ENCODE data around the gene TIMM50.
A peak's percentile ranks its signal among the peaks of the same experiment; 100 is the strongest.

The TIMM50 gene

DNA sequence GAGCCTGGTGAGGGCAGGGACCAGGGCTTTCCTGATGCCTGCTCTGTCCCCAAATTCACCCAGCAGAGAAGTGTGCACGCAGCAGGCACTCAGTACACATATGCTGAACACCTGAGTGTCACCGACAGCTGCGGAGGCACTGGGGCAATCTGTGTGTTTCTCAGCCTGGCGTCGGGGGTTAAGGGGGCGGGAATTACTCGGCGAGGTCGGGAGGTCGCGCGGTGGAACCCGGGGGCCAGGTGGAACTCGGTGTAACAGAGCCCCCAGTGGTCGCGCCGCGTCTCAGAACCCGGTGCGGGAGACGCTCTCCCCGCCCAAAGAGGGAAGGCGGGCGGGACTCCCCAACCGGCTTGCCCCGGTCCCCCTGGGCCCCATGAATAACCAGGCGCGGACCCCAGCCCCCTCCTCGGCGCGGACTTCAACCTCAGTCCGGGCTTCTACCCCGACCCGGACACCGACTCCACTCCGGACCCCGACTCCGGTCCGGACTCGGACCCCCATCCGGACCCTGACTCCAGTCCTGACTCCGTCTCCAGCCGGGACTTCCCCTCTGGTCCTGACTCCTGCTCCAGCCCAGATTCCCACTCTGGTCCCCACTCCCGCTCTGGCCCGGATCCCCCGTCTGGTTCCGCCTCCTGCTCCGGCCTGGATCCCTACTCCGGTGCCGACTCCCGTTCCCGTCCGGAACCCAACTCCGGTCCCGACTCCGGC, 34.4 kb downstream of the TIMM50 start, which contains the start of gene SELENOV:
Gene SELENOV (plus strand): TSS at position 300 of the 711 bp plus-strand sequence. CDS start 74 bp downstream, at position 374.
- Histone ChIP-seq H3K4me1 (ENCODE audit: control insufficient read depth in 1 of 2, insufficient read depth in 2 of 2, low read length in 2 of 2) (peaks cover 0 to 8% of the 10 kb centered on the region in 2 donors), H3K27ac (ENCODE audit: low read depth, low read length) (no peak within 1 kb of the TSS), H3K36me3 (ENCODE audit: control insufficient read depth in 1 of 2, insufficient read depth in 2 of 2, low read length in 2 of 2) (no peaks in the 10 kb centered on the region), H3K27me3 (ENCODE audit: control insufficient read depth in 1 of 2, insufficient read depth in 2 of 2, low read length in 2 of 2) (peaks cover 33 to 44% of the 10 kb centered on the region in 2 donors), H3K9ac (ENCODE audit: low read depth in 1 of 2, low read length in 2 of 2) (no peak within 1 kb of the TSS), H3K9me3 (ENCODE audit: control insufficient read depth in 1 of 2, low read length in 2 of 2) (no peaks in the 10 kb centered on the region), H3K4me3 (ENCODE audit: low read depth in 1 of 2, low read length in 2 of 2) (peak within 1 kb of the TSS; percentile 15 to 28)

DNA sequence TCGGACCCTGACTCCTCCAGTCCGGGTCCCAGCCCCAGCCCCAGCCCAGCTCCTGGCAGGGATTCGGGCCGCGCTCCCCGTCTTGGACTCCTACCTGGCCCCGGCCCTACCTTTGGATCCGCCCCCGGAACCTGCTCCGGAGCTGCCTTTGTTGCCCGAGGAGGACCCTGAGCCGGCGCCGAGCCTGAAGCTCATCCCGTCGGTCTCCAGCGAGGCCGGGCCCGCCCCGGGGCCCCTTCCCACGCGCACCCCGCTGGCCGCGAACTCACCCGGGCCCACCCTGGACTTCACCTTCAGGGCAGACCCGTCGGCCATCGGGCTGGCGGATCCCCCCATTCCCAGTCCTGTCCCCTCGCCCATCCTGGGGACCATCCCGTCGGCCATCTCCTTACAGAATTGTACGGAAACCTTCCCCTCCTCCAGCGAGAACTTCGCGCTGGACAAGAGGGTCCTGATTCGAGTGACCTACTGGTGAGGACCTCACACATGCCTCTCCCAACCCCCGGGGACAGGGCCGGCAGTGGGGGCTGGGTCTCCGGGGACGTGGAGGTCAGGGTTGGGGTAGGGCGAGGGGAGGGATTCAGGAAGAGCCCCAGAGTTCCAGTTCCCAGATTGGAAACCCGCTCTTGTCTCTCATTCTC, 35.0 kb downstream of the TIMM50 start:
- Histone ChIP-seq H3K4me1 (ENCODE audit: control insufficient read depth in 1 of 2, insufficient read depth in 2 of 2, low read length in 2 of 2) (peaks cover 0 to 8% of the 10 kb centered on the region in 2 donors), H3K9ac (ENCODE audit: low read depth in 1 of 2, low read length in 2 of 2) (no peak overlapping the region), H3K27me3 (ENCODE audit: control insufficient read depth in 1 of 2, insufficient read depth in 2 of 2, low read length in 2 of 2) (peaks cover 33 to 44% of the 10 kb centered on the region in 2 donors), H3K9me3 (ENCODE audit: control insufficient read depth in 1 of 2, low read length in 2 of 2) (no peaks in the 10 kb centered on the region), H3K36me3 (ENCODE audit: control insufficient read depth in 1 of 2, insufficient read depth in 2 of 2, low read length in 2 of 2) (no peaks in the 10 kb centered on the region), H3K4me3 (ENCODE audit: low read depth in 1 of 2, low read length in 2 of 2) (peak overlapping the region; percentile 15 to 28), H3K27ac (ENCODE audit: low read depth, low read length) (no peak overlapping the region)

DNA sequence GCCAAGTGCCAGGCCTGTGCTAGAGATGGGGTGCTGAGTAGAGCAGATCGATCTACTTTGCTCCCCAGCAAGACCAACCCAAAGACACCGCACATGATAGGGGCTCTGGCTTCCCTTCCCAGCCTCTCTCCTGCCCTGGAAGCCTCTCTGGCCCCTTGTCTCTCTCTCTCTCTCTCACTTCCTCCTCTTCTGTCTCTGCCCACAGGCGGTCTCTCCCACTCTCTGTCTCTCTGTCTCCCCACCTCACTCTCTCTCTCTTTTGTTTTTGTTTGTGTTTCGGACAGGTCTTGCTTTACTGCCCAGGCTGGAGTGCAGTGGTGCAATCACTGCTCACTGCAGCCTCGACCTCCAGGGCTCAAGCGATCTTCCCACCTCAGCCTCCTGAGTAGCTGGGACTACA, 35.6 kb downstream of the TIMM50 start:
- H3K4me3 ChIP-seq (ENCODE audit: low read depth in 1 of 2, low read length in 2 of 2): no peak overlapping the region
- no peak overlapping the region for H3K27ac ChIP-seq (ENCODE audit: low read depth, low read length)
- H3K27me3 ChIP-seq (ENCODE audit: control insufficient read depth in 1 of 2, insufficient read depth in 2 of 2, low read length in 2 of 2): peaks cover 33 to 44% of the 10 kb centered on the region in 2 donors
- peaks cover 0 to 8% of the 10 kb centered on the region in 2 donors for H3K4me1 ChIP-seq (ENCODE audit: control insufficient read depth in 1 of 2, insufficient read depth in 2 of 2, low read length in 2 of 2)
- H3K36me3 ChIP-seq (ENCODE audit: control insufficient read depth in 1 of 2, insufficient read depth in 2 of 2, low read length in 2 of 2): no peaks in the 10 kb centered on the region
- no peaks in the 10 kb centered on the region for H3K9me3 ChIP-seq (ENCODE audit: control insufficient read depth in 1 of 2, low read length in 2 of 2)
- no peak overlapping the region for H3K9ac ChIP-seq (ENCODE audit: low read depth in 1 of 2, low read length in 2 of 2)

DNA sequence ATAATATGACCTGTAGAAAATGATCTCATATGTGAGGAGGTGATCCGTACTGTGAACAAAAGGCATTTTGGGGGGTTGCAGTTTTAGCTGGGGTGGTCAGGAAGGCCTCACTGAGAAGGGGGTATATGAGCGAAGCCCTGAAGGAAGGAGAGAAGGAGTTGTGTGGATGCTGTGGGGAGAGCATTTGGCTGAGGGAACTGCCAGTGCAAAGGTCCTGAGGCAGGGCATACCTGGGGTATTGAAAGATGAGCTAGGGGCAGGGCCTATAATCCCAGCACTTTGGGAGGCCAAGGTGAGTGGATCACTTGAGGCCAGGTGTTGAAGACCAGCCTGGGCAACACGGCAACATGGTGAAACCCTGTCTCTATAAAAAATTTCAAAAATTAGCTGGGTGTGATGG, 36.8 kb downstream of the TIMM50 start:
- Histone ChIP-seq H3K9ac (ENCODE audit: low read depth in 1 of 2, low read length in 2 of 2) (no peak overlapping the region), H3K27ac (ENCODE audit: low read depth, low read length) (no peak overlapping the region)

DNA sequence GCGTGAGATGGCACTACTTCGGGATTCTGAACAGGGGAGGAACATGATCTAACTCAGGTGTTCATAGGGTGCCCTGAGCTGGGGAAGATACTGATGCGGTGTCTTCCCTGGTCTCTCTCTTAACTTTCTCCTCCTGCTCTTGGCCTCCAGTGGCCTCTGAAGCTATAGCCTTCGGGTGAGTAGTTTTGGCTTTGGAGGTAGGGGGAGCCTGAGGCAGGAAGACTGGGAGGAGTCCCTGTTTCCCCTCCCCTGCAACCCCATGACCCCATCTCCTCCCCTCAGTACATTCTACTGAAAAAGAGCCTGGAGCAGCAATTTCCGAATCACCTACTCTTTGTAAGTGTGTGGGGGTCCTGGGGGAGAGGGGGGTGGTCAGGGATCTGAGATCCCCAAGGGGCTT, 37.8 kb downstream of the TIMM50 start:
- Histone ChIP-seq H3K27ac (ENCODE audit: low read depth, low read length) (no peak overlapping the region), H3K36me3 (ENCODE audit: control insufficient read depth in 1 of 2, insufficient read depth in 2 of 2, low read length in 2 of 2) (no peaks in the 10 kb centered on the region), H3K27me3 (ENCODE audit: control insufficient read depth in 1 of 2, insufficient read depth in 2 of 2, low read length in 2 of 2) (peaks cover 33 to 39% of the 10 kb centered on the region in 2 donors), H3K4me3 (ENCODE audit: low read depth in 1 of 2, low read length in 2 of 2) (no peak overlapping the region), H3K9me3 (ENCODE audit: control insufficient read depth in 1 of 2, low read length in 2 of 2) (no peaks in the 10 kb centered on the region), H3K9ac (ENCODE audit: low read depth in 1 of 2, low read length in 2 of 2) (no peak overlapping the region), H3K4me1 (ENCODE audit: control insufficient read depth in 1 of 2, insufficient read depth in 2 of 2, low read length in 2 of 2) (peaks cover 0 to 8% of the 10 kb centered on the region in 2 donors)

More for the DNA sequence above, 36.8 kb downstream of the TIMM50 start:
- no peak overlapping the region for H3K4me3 ChIP-seq (ENCODE audit: low read depth in 1 of 2, low read length in 2 of 2)
- H3K27me3 ChIP-seq (ENCODE audit: control insufficient read depth in 1 of 2, insufficient read depth in 2 of 2, low read length in 2 of 2): peaks cover 33 to 44% of the 10 kb centered on the region in 2 donors
- no peaks in the 10 kb centered on the region for H3K9me3 ChIP-seq (ENCODE audit: control insufficient read depth in 1 of 2, low read length in 2 of 2)
- H3K36me3 ChIP-seq (ENCODE audit: control insufficient read depth in 1 of 2, insufficient read depth in 2 of 2, low read length in 2 of 2): no peaks in the 10 kb centered on the region
- peaks cover 0 to 8% of the 10 kb centered on the region in 2 donors for H3K4me1 ChIP-seq (ENCODE audit: control insufficient read depth in 1 of 2, insufficient read depth in 2 of 2, low read length in 2 of 2)

DNA sequence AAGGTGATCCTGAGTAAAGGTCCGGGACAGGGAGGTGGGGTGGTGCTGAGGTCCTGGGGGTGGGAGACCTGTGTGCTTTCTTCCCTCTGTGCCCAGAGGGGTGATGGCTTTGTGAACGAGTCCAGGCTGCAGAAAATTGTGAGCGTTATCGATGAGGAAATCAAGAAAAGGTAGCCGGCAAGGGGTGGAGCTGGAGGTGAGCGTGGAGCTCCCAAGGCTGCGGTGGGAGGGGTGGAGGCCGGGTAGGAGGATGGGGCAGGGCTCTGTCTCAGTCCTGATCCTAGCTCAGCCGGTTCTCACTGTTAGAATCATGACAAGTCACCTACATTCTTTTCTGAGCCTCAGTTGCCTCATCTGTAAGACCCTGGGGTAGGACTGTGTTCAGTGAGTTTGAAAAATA, 38.3 kb downstream of the TIMM50 start:
- Histone ChIP-seq H3K9ac (ENCODE audit: low read depth in 1 of 2, low read length in 2 of 2) (no peak overlapping the region), H3K4me1 (ENCODE audit: control insufficient read depth in 1 of 2, insufficient read depth in 2 of 2, low read length in 2 of 2) (peaks cover 0 to 8% of the 10 kb centered on the region in 2 donors), H3K36me3 (ENCODE audit: control insufficient read depth in 1 of 2, insufficient read depth in 2 of 2, low read length in 2 of 2) (no peaks in the 10 kb centered on the region), H3K27ac (ENCODE audit: low read depth, low read length) (no peak overlapping the region), H3K4me3 (ENCODE audit: low read depth in 1 of 2, low read length in 2 of 2) (no peak overlapping the region), H3K27me3 (ENCODE audit: control insufficient read depth in 1 of 2, insufficient read depth in 2 of 2, low read length in 2 of 2) (peaks cover 32 to 34% of the 10 kb centered on the region in 2 donors), H3K9me3 (ENCODE audit: control insufficient read depth in 1 of 2, low read length in 2 of 2) (no peaks in the 10 kb centered on the region)

DNA sequence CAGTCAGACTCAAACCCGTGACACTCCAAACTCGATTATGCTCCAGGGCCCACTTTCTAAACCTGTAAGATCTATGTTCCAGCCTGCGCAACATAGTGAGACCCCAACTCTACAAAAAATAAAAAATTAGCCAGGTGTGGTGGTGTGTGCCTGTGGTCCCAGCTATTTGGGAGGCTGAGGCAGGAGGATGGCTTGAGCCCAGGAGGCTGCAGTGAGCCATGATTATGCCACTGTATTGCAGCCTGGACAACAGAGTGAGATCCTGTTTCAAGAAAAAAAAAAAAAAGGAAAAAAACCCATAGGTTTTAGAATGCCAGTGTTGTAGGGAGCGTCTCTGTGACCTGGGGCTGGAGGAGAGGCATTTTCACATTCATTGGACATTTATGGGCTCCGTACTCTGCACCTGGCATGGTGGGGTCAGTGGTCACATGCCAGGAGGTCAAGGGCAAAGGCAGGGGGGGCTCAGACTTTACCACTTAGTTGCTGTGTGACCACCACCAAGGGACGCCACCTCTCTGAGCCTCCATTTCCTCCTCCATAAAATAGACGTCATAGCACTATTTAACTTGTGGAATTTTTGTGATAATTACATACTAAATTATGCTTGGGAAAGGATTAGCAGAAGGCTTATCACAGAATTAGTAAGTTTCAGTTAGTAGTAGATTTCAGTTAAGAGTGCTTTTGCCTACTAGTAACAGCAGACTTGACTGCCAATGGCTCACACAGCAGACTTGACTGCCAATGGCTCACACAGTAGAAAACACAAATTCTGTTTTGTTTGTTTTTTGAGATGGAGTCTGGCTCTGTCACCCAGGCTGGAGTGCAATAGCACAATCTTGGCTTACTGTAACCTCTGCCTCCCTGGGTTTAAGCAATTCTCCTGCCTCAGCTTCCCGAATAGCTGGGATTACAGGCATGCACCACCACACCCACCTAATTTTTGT, 40.2 kb downstream of the TIMM50 start:
- no peak overlapping the region for H3K9ac ChIP-seq (ENCODE audit: low read depth in 1 of 2, low read length in 2 of 2)
- peaks cover 13 to 15% of the 10 kb centered on the region in 2 donors for H3K27me3 ChIP-seq (ENCODE audit: control insufficient read depth in 1 of 2, insufficient read depth in 2 of 2, low read length in 2 of 2)
- H3K9me3 ChIP-seq (ENCODE audit: control insufficient read depth in 1 of 2, low read length in 2 of 2): no peaks in the 10 kb centered on the region
- H3K4me1 ChIP-seq (ENCODE audit: control insufficient read depth in 1 of 2, insufficient read depth in 2 of 2, low read length in 2 of 2): no peaks in the 10 kb centered on the region
- no peaks in the 10 kb centered on the region for H3K36me3 ChIP-seq (ENCODE audit: control insufficient read depth in 1 of 2, insufficient read depth in 2 of 2, low read length in 2 of 2)
- no peak overlapping the region for H3K27ac ChIP-seq (ENCODE audit: low read depth, low read length)
- no peak overlapping the region for H3K4me3 ChIP-seq (ENCODE audit: low read depth in 1 of 2, low read length in 2 of 2)

DNA sequence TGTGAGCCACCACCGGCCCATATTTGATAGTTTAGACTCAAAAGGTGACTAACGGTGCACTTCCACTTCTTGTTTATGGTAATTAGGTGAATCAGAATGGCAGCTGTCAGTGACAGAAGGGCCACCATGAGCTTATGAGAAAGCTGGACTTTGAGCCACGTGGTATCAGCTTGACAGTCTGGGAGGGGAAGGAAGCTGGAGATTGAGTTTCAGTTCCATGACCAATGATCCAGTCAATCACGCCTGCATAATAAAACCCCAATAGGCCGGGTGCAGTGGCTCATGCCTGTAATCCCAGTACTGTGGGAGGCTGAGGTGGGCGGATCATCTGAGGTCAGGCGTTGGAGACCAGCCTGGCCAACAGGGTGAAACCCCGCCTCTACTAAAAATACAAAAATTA, 43.9 kb downstream of the TIMM50 start:
- no peaks in the 10 kb centered on the region for H3K4me1 ChIP-seq (ENCODE audit: control insufficient read depth in 1 of 2, insufficient read depth in 2 of 2, low read length in 2 of 2)
- no peak overlapping the region for H3K9ac ChIP-seq (ENCODE audit: low read depth in 1 of 2, low read length in 2 of 2)
- H3K36me3 ChIP-seq (ENCODE audit: control insufficient read depth in 1 of 2, insufficient read depth in 2 of 2, low read length in 2 of 2): no peaks in the 10 kb centered on the region
- no peak overlapping the region for H3K27ac ChIP-seq (ENCODE audit: low read depth, low read length)
- no peaks in the 10 kb centered on the region for H3K9me3 ChIP-seq (ENCODE audit: control insufficient read depth in 1 of 2, low read length in 2 of 2)
- H3K27me3 ChIP-seq (ENCODE audit: control insufficient read depth in 1 of 2, insufficient read depth in 2 of 2, low read length in 2 of 2): no peaks in the 10 kb centered on the region
- H3K4me3 ChIP-seq (ENCODE audit: low read depth in 1 of 2, low read length in 2 of 2): no peak overlapping the region

DNA sequence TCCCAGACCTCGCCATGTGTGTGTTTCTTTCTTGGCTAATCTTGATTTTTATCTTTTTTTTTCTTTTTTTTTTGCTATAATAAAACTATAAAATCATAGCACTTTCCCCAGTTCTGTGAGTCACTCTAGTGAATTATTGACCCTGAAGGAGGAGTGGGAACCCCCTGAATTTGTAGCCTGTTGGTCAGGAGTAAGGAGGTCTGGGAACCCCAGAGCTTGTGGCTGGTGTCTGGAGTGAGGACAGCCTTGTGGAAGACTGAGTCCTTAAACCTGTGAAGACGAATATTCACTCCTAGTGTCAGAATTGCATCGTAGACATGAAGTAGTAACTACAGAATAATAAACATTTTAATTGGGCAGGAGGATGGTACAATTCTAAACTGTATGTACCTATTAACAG, 44.6 kb downstream of the TIMM50 start:
- no peaks in the 10 kb centered on the region for H3K27me3 ChIP-seq (ENCODE audit: control insufficient read depth in 1 of 2, insufficient read depth in 2 of 2, low read length in 2 of 2)
- no peaks in the 10 kb centered on the region for H3K4me1 ChIP-seq (ENCODE audit: control insufficient read depth in 1 of 2, insufficient read depth in 2 of 2, low read length in 2 of 2)
- H3K27ac ChIP-seq (ENCODE audit: low read depth, low read length): no peak overlapping the region
- no peaks in the 10 kb centered on the region for H3K9me3 ChIP-seq (ENCODE audit: control insufficient read depth in 1 of 2, low read length in 2 of 2)
- H3K36me3 ChIP-seq (ENCODE audit: control insufficient read depth in 1 of 2, insufficient read depth in 2 of 2, low read length in 2 of 2): no peaks in the 10 kb centered on the region
- no peak overlapping the region for H3K4me3 ChIP-seq (ENCODE audit: low read depth in 1 of 2, low read length in 2 of 2)
- no peak overlapping the region for H3K9ac ChIP-seq (ENCODE audit: low read depth in 1 of 2, low read length in 2 of 2)
